WTC11 (cell line): ENCODE measurements around the gene BRI3. TPM values are rescaled to one million over a fixed set of nuclear protein-coding genes. Genes with fewer than 3 reads are reported as not detected.

Experiments
- ATAC-seq: fragments of 200-7000 bp; cut with Tn5 transposase; 2 replicates; pipeline ENCODE4 v1.10.0; 2021; ENCODE audit warnings: mild to moderate bottlenecking, moderate library complexity
- CTCF ChIA-PET: fragments of 300-600 bp; sonication (Branson Sonifier 250); formaldehyde crosslinking; loops from one replicate; lab custom pipeline; 2021; ENCODE audit warnings: antibody characterized with exemption; lab: Charles Lee
- POLR2A ChIA-PET: fragments of 350-600 bp; sonication (Branson Sonifier 250); formaldehyde crosslinking; loops from one replicate; lab custom pipeline; 2021; ENCODE audit warnings: antibody characterized with exemption; lab: Charles Lee
- DNase-seq: peaks from one replicate; pipeline ENCODE4 v3.0.0; 2021; ENCODE audit warnings: low spot score
- H3K27ac Mint-ChIP-seq: 2 replicates; pipeline ENCODE4 v1.8.0; 2021; ENCODE audit warnings: mixed read lengths
- H3K27me3 Mint-ChIP-seq: 2 replicates; pipeline ENCODE4 v1.8.0; 2021; ENCODE audit warnings: low read depth, mild to moderate bottlenecking, moderate library complexity, mixed read lengths
- H3K36me3 Mint-ChIP-seq: 2 replicates; pipeline ENCODE4 v1.8.0; 2021; ENCODE audit warnings: mixed read lengths
- H3K4me1 Mint-ChIP-seq: 2 replicates; pipeline ENCODE4 v1.8.0; 2022; ENCODE audit warnings: mixed read lengths
- H3K4me3 Mint-ChIP-seq: 2 replicates; pipeline ENCODE4 v1.8.0; 2021; ENCODE audit warnings: mild to moderate bottlenecking, moderate library complexity, mixed read lengths
- H3K9me3 Mint-ChIP-seq: 2 replicates; pipeline ENCODE4 v1.8.0; 2021; ENCODE audit warnings: mixed read lengths
- CBFB ChIP-seq: sonication (generic); formaldehyde crosslinking; IDR thresholded peaks from 2 replicates; pipeline ENCODE4 v1.8.1; 2022; ENCODE audit warnings: mild to moderate bottlenecking, low read depth, missing genetic modification reagents
- GRHL2 ChIP-seq: fragments of 250-450 bp; sonication (Bioruptor Pico); IDR thresholded peaks from 2 replicates; pipeline ENCODE4 v1.8.0; 2022; ENCODE audit warnings: mild to moderate bottlenecking, moderate library complexity; ENCODE audit not compliant: insufficient replicate concordance, severe bottlenecking
- GTF2I ChIP-seq: fragments of 250-450 bp; sonication (Bioruptor Pico); conservative IDR thresholded peaks from 2 replicates; pipeline ENCODE4 v1.4.0; 2021; ENCODE audit warnings: mild to moderate bottlenecking
- HMGA2 ChIP-seq: fragments of 250-450 bp; sonication (Bioruptor Pico); IDR thresholded peaks from 2 replicates; pipeline ENCODE4 v1.4.0; 2021; ENCODE audit warnings: mild to moderate bottlenecking, moderate library complexity
- IRF2 ChIP-seq: sonication (generic); formaldehyde crosslinking; IDR thresholded peaks from 2 replicates; pipeline ENCODE4 v1.8.0; 2022; ENCODE audit warnings: low read depth, missing genetic modification reagents, borderline replicate concordance
- MXD4 ChIP-seq: fragments of 250-450 bp; sonication (Bioruptor Pico); IDR thresholded peaks from 2 replicates; pipeline ENCODE4 v1.8.0; 2021; ENCODE audit warnings: mild to moderate bottlenecking, moderate library complexity, borderline replicate concordance
- NFE2L1 ChIP-seq: sonication (generic); formaldehyde crosslinking; IDR thresholded peaks from 2 replicates; pipeline ENCODE4 v1.8.1; 2023; ENCODE audit warnings: missing genetic modification reagents
- NR1H2 ChIP-seq: sonication (generic); formaldehyde crosslinking; IDR thresholded peaks from 2 replicates; pipeline ENCODE4 v1.9.0; 2021; ENCODE audit warnings: mild to moderate bottlenecking, moderate library complexity, missing genetic modification reagents
- OVOL2 ChIP-seq: fragments of 250-450 bp; sonication (Bioruptor Pico); IDR thresholded peaks from 2 replicates; pipeline ENCODE4 v1.9.0; 2021; ENCODE audit warnings: mild to moderate bottlenecking, borderline replicate concordance
- PRRX2 ChIP-seq: fragments of 250-450 bp; sonication (Bioruptor Pico); IDR thresholded peaks from 2 replicates; pipeline ENCODE4 v1.8.0; 2021; ENCODE audit warnings: mild to moderate bottlenecking
- RELA ChIP-seq: sonication (generic); formaldehyde crosslinking; IDR thresholded peaks from 2 replicates; pipeline ENCODE4 v1.8.1; 2022; ENCODE audit warnings: missing genetic modification reagents, mild to moderate bottlenecking, borderline replicate concordance
- SMAD3 ChIP-seq: sonication (generic); formaldehyde crosslinking; IDR thresholded peaks from 2 replicates; pipeline ENCODE4 v1.8.0; 2022; ENCODE audit warnings: missing genetic modification reagents, mild to moderate bottlenecking, borderline replicate concordance
- SOX15 ChIP-seq: fragments of 250-450 bp; sonication (Bioruptor Pico); IDR thresholded peaks from 2 replicates; pipeline ENCODE4 v1.9.0; 2021; ENCODE audit warnings: mild to moderate bottlenecking
- SP1 ChIP-seq: sonication (generic); formaldehyde crosslinking; conservative IDR thresholded peaks from 2 replicates; pipeline ENCODE4 v1.8.1; 2022; ENCODE audit warnings: missing genetic modification reagents
- TEAD4 ChIP-seq: sonication (generic); formaldehyde crosslinking; IDR thresholded peaks from 2 replicates; pipeline ENCODE4 v1.8.0; 2022; ENCODE audit warnings: mild to moderate bottlenecking, missing genetic modification reagents
- ZNF232 ChIP-seq: sonication (generic); formaldehyde crosslinking; IDR thresholded peaks from 2 replicates; pipeline ENCODE4 v1.8.0; 2022; ENCODE audit warnings: mild to moderate bottlenecking, missing genetic modification reagents
- ZNF416 ChIP-seq: fragments of 250-450 bp; sonication (Bioruptor Pico); IDR thresholded peaks from 2 replicates; pipeline ENCODE4 v1.9.0; 2021; ENCODE audit warnings: mild to moderate bottlenecking, inconsistent platforms
- ZNF423 ChIP-seq: fragments of 250-450 bp; sonication (Bioruptor Pico); IDR thresholded peaks from 2 replicates; pipeline ENCODE4 v2.1.2; 2022; ENCODE audit warnings: mild to moderate bottlenecking, moderate library complexity
- ZNF671 ChIP-seq: fragments of 250-450 bp; sonication (Bioruptor Pico); IDR thresholded peaks from 2 replicates; pipeline ENCODE4 v1.8.0; 2021; ENCODE audit warnings: mild to moderate bottlenecking
- total RNA-seq: library from RNA; stranded (reverse); gene quantifications from 3 replicates; pipeline ENCODE4 v1.2.3, GENCODE V29; 2021
- TF ChIP-seq, protein P1 (sequence below): sonication (generic); formaldehyde crosslinking; IDR thresholded peaks from 2 replicates; pipeline ENCODE4 v1.8.0; 2023; ENCODE audit warnings: missing genetic modification reagents
- TF ChIP-seq, protein P2 (sequence below): sonication (generic); formaldehyde crosslinking; IDR thresholded peaks from 2 replicates; pipeline ENCODE4 v1.8.1; 2022; ENCODE audit warnings: mild to moderate bottlenecking, moderate library complexity, missing genetic modification reagents
- TF ChIP-seq, protein P3 (sequence below): sonication (generic); formaldehyde crosslinking; IDR thresholded peaks from 2 replicates; pipeline ENCODE4 v1.8.0; 2022; ENCODE audit warnings: missing genetic modification reagents
- TF ChIP-seq, protein P4 (sequence below): sonication (generic); formaldehyde crosslinking; IDR thresholded peaks from 2 replicates; pipeline ENCODE4 v1.8.0; 2022; ENCODE audit warnings: mild to moderate bottlenecking, missing genetic modification reagents
- TF ChIP-seq, protein P5 (sequence below): sonication (generic); formaldehyde crosslinking; IDR thresholded peaks from 2 replicates; pipeline ENCODE4 v1.8.1; 2023; ENCODE audit warnings: mild to moderate bottlenecking, missing genetic modification reagents
- TF ChIP-seq, protein P6 (sequence below): fragments of 250-450 bp; sonication (Bioruptor Pico); IDR thresholded peaks from 2 replicates; pipeline ENCODE4 v1.9.0; 2021; ENCODE audit warnings: moderate library complexity, mild to moderate bottlenecking, inconsistent platforms, borderline replicate concordance

Gene BRI3
- total RNA-seq, 1 experiment from 2014 or later: 112 TPM

DNA sequence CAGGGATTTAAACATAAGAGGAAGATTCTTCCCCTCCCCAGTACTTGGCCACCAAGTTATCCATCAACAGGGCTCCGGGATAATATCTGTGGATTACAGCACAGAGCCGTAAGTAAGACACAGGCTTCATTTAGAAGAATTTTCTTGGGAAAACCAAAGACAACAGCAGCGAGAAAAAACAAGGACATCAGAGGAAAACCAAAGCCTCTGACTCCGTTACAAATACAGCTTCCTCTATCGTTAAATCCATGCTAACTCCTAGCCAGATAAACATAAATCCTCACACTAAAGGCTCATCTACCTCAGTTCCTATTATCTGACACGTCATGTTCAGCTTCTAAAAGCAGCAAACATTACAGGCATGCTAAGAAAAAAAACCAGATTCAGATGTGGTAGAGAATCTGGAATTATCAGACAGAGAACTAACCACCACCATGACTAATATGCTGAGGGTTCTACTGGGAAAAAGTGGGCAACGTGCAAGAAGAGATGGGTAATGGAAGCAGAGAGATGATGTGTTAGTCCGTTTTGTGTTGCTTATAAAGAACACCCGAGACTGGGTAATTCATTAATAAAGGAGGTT is 48.4 kb downstream of the BRI3 start (continued):
- no peak for TF ChIP-seq SMAD3 (CRISPR knock-in tag)
- TF ChIP-seq, protein P1, sequence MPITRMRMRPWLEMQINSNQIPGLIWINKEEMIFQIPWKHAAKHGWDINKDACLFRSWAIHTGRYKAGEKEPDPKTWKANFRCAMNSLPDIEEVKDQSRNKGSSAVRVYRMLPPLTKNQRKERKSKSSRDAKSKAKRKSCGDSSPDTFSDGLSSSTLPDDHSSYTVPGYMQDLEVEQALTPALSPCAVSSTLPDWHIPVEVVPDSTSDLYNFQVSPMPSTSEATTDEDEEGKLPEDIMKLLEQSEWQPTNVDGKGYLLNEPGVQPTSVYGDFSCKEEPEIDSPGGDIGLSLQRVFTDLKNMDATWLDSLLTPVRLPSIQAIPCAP (CRISPR knock-in tag): no peak
- no peak for TF ChIP-seq SOX15 (CRISPR knock-in tag)
- TF ChIP-seq, protein P2, sequence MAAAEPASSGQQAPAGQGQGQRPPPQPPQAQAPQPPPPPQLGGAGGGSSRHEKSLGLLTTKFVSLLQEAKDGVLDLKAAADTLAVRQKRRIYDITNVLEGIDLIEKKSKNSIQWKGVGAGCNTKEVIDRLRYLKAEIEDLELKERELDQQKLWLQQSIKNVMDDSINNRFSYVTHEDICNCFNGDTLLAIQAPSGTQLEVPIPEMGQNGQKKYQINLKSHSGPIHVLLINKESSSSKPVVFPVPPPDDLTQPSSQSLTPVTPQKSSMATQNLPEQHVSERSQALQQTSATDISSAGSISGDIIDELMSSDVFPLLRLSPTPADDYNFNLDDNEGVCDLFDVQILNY (CRISPR knock-in tag): no peak
- TF ChIP-seq CBFB (CRISPR knock-in tag): no peak
- TF ChIP-seq OVOL2 (CRISPR knock-in tag): no peak
- TF ChIP-seq, protein P3, sequence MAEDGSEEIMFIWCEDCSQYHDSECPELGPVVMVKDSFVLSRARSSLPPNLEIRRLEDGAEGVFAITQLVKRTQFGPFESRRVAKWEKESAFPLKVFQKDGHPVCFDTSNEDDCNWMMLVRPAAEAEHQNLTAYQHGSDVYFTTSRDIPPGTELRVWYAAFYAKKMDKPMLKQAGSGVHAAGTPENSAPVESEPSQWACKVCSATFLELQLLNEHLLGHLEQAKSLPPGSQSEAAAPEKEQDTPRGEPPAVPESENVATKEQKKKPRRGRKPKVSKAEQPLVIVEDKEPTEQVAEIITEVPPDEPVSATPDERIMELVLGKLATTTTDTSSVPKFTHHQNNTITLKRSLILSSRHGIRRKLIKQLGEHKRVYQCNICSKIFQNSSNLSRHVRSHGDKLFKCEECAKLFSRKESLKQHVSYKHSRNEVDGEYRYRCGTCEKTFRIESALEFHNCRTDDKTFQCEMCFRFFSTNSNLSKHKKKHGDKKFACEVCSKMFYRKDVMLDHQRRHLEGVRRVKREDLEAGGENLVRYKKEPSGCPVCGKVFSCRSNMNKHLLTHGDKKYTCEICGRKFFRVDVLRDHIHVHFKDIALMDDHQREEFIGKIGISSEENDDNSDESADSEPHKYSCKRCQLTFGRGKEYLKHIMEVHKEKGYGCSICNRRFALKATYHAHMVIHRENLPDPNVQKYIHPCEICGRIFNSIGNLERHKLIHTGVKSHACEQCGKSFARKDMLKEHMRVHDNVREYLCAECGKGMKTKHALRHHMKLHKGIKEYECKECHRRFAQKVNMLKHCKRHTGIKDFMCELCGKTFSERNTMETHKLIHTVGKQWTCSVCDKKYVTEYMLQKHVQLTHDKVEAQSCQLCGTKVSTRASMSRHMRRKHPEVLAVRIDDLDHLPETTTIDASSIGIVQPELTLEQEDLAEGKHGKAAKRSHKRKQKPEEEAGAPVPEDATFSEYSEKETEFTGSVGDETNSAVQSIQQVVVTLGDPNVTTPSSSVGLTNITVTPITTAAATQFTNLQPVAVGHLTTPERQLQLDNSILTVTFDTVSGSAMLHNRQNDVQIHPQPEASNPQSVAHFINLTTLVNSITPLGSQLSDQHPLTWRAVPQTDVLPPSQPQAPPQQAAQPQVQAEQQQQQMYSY (CRISPR knock-in tag): no peak
- TF ChIP-seq TEAD4 (CRISPR knock-in tag): no peak

DNA sequence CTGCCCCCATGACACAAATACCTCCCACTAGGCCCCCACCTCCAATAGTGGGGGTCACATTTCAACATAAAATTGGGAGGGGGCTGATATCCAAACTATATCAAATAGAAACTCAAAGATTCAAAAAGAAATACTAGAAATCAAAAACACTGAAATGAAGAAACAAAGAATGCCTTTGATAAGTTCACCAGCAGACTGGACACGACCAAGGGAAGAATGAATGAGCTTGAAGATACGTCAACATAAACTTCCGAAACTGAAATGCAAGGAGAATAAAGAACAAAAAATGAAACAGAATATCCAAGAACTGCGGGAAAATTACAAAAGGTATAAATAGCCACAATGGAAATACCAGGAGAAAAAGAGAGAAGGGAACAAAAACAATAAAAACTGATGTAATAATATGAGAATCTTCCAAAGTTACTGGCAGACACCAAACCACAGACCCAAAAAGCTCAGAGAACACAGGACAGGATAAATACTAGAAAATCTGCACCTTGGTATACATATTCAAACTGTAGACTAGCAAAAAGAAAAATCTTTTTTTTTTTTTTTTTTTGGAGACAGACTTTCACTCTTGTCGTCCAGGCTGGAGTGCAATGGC is 49.5 kb downstream of the BRI3 start:
- no peak for TF ChIP-seq ZNF416
- H3K9me3 Mint-ChIP-seq: peaks cover 16% of the 10 kb centered on the region
- no peak overlapping the region for H3K4me3 Mint-ChIP-seq
- POLR2A ChIA-PET: no interaction called here
- no peaks in the 10 kb centered on the region for H3K27me3 Mint-ChIP-seq
- DNase-seq: no peak
- peaks cover 10% of the 10 kb centered on the region for H3K4me1 Mint-ChIP-seq
- H3K36me3 Mint-ChIP-seq: peaks cover 20% of the 10 kb centered on the region
- CTCF ChIA-PET: no interaction called here
- H3K27ac Mint-ChIP-seq: no peak overlapping the region
- ATAC-seq: no peak

DNA sequence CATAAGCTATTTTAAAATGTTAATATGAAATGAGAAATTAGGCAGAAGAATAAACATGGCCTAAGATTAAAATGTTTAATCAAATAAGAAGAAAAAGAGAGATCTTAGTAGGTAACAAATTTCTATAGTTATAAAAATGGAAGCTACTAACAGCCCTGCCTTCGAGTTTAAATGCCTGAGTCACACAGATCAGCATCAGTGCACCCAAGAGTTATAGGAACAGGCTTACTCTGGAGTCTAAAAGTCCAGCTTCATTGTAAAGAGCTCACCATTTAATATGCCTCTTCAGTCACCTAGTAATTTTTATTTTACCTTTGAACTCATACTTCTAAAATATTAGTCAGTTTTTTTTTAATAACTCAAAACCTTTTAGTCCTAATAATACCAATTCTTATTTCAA is 52.6 kb downstream of the BRI3 start:
- Mint-ChIP-seq H3K27me3 (no peaks in the 10 kb centered on the region), H3K4me1 (peaks cover 7% of the 10 kb centered on the region), H3K9me3 (peaks cover 17% of the 10 kb centered on the region), H3K4me3 (no peak overlapping the region), H3K27ac (no peak overlapping the region), H3K36me3 (peaks cover 21% of the 10 kb centered on the region)
- TF ChIP-seq IRF2: no peak
- no peak for TF ChIP-seq PRRX2 (CRISPR knock-in tag)
- no peak for TF ChIP-seq SMAD3 (CRISPR knock-in tag)
- TF ChIP-seq MXD4 (CRISPR knock-in tag): no peak
- no peak for TF ChIP-seq GTF2I (CRISPR knock-in tag)
- no peak for TF ChIP-seq GRHL2 (CRISPR knock-in tag)
- no peak for TF ChIP-seq ZNF671 (CRISPR knock-in tag)
- no peak for TF ChIP-seq RELA (CRISPR knock-in tag)
- TF ChIP-seq NR1H2 (CRISPR knock-in tag): no peak
- no peak for TF ChIP-seq ZNF423 (CRISPR knock-in tag)
- TF ChIP-seq ZNF232 (CRISPR knock-in tag): no peak
- TF ChIP-seq HMGA2 (CRISPR knock-in tag): no peak
- no peak for TF ChIP-seq SP1 (CRISPR knock-in tag)
- no peak for TF ChIP-seq NFE2L1 (CRISPR knock-in tag)
- TF ChIP-seq, protein P4, sequence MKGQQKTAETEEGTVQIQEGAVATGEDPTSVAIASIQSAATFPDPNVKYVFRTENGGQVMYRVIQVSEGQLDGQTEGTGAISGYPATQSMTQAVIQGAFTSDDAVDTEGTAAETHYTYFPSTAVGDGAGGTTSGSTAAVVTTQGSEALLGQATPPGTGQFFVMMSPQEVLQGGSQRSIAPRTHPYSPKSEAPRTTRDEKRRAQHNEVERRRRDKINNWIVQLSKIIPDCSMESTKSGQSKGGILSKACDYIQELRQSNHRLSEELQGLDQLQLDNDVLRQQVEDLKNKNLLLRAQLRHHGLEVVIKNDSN (CRISPR knock-in tag): no peak
- TF ChIP-seq, protein P5, sequence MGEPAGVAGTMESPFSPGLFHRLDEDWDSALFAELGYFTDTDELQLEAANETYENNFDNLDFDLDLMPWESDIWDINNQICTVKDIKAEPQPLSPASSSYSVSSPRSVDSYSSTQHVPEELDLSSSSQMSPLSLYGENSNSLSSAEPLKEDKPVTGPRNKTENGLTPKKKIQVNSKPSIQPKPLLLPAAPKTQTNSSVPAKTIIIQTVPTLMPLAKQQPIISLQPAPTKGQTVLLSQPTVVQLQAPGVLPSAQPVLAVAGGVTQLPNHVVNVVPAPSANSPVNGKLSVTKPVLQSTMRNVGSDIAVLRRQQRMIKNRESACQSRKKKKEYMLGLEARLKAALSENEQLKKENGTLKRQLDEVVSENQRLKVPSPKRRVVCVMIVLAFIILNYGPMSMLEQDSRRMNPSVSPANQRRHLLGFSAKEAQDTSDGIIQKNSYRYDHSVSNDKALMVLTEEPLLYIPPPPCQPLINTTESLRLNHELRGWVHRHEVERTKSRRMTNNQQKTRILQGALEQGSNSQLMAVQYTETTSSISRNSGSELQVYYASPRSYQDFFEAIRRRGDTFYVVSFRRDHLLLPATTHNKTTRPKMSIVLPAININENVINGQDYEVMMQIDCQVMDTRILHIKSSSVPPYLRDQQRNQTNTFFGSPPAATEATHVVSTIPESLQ (CRISPR knock-in tag): no peak
- TF ChIP-seq, protein P6, sequence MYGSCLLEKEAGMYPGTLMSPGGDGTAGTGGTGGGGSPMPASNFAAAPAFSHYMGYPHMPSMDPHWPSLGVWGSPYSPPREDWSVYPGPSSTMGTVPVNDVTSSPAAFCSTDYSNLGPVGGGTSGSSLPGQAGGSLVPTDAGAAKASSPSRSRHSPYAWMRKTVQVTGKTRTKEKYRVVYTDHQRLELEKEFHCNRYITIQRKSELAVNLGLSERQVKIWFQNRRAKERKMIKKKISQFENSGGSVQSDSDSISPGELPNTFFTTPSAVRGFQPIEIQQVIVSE: no peak
- POLR2A ChIA-PET: interaction anchor here (0.9 kb wide), 1 partner anchor 10 kb away, joined by 3 read pairs; no protein-coding TSS in a partner anchor
- no peak for DNase-seq
- CTCF ChIA-PET: no interaction called here
- no peak for ATAC-seq
